ENCODE measurements around the gene ADIPOR2. TPM values are rescaled to one million over a fixed set of nuclear protein-coding genes. Genes with fewer than 3 reads are reported as not detected.

Gene ADIPOR2, protein sequence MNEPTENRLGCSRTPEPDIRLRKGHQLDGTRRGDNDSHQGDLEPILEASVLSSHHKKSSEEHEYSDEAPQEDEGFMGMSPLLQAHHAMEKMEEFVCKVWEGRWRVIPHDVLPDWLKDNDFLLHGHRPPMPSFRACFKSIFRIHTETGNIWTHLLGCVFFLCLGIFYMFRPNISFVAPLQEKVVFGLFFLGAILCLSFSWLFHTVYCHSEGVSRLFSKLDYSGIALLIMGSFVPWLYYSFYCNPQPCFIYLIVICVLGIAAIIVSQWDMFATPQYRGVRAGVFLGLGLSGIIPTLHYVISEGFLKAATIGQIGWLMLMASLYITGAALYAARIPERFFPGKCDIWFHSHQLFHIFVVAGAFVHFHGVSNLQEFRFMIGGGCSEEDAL
- total RNA-seq (2014; rRNA removed; shearing (Covaris generic); ENCODE audit: low replicate concordance): 33.9 and 35.6 TPM in 2 replicates

DNA sequence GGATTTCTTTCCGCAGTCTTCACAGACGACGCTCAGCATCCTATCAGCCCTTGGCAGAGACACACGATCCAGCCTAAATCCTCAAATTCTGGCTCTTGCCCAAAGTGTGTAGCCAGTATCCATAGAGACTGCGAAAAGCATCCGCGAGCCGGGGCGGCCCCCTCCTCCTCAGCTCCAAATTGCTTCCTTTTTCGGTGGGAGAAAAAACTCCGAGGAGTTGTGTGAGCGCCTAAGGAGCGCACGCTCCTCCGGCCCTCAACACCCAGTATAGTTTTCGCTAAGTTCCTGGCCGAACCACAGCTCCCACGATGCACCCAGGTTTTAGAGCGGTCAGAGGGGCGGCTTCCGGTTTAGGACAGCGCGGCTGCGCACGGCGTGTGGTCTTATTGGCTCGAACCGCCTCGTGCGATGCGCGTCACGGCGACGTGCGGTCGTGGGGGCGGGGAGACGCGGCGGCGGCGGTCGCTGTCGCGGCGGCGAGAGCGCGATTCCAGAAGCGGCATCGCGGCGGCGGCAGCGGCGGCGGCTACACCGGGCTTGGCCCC, at the start of gene ADIPOR2:
Gene ADIPOR2 (plus strand): TSS at position 493 of the 545 bp plus-strand sequence. CDS start 63,274 bp downstream, outside the sequence.
- in situ Hi-C loops (cut with HindIII; ENCODE audit: low pct_unique_long_range_greater_than_20kb, low sequenced_read_pairs): no loop called here
- DNase-seq (ENCODE audit: low read depth): peak; percentile 90

DNA sequence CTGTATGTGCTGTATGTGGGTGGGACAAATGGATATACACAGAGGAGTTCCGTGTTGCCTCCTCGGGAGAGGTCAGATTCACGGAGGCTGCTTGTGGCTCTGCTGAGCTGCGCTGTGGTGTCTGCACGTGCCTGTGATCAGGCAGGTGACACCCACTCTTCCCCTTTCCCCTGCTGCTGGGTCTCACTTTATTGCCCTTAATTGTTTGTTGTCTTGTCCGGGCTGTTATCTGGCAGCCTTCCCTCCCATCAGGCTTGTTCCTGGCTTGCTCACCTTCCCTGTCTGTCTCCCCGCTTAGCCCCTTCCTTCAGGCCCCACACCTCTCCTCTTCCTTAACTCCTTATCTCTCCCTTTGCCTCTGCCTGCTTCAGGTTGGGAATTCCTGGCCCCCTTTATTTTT, 48.4 kb upstream of the ADIPOR2 start:
- no peak for DNase-seq (ENCODE audit: low read depth)
- in situ Hi-C loops (cut with HindIII; ENCODE audit: low pct_unique_long_range_greater_than_20kb, low sequenced_read_pairs): no loop called here

DNA sequence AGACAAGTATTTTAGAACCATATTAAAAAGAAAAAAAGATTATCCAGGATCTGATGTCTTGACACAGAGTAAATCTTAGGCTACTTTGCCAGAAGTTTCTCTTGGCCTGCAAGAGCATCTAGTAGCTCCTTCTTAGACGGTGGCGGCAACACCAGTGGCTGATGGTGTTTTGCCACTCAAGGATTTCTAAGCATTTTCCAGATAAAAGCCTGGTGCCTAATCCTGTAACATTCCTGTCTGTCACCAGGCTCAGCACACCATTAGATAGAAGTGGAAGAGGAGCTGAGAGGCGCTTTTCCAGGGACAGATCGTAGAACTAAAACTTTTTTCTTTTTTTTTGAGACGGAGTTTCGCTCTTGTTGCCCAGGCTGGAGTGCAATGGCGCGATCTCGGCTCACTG, 47.8 kb upstream of the ADIPOR2 start:
- no peak for DNase-seq (ENCODE audit: low read depth)
- in situ Hi-C loops (cut with HindIII; ENCODE audit: low pct_unique_long_range_greater_than_20kb, low sequenced_read_pairs): no loop called here

DNA sequence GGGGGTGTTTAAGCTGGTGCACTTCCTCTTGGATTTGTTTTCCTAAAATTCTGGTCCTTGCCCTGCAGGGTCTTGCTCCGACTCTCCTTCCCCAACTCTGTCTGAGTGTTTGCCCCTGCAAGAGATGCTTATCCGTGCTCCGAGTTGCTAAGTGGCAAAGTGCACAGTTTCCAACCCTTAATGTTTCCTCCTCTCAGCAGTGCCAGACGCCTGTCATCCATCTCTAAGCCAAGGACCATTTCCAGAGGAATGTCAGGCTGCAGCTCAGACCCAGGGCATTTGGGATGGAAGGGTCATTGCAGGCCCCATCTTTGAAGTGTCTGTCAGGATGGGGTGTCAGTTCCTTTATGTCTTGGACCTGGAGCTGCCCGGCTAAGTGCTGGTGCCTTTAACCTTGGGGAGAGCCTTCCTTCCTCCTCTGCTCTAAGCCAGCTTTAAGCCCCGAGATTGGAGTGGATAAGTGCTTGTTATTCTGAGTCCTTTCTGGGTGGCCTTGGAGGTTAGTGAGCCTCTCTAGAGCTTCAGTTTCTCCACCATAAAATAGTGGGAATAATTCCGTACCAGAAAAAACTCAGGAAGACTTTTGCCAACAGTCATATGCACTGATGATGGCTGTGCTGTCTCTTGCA, 46.9 kb upstream of the ADIPOR2 start:
- DNase-seq (ENCODE audit: low read depth): no peak
- in situ Hi-C loops (cut with HindIII; ENCODE audit: low pct_unique_long_range_greater_than_20kb, low sequenced_read_pairs): no loop called here

DNA sequence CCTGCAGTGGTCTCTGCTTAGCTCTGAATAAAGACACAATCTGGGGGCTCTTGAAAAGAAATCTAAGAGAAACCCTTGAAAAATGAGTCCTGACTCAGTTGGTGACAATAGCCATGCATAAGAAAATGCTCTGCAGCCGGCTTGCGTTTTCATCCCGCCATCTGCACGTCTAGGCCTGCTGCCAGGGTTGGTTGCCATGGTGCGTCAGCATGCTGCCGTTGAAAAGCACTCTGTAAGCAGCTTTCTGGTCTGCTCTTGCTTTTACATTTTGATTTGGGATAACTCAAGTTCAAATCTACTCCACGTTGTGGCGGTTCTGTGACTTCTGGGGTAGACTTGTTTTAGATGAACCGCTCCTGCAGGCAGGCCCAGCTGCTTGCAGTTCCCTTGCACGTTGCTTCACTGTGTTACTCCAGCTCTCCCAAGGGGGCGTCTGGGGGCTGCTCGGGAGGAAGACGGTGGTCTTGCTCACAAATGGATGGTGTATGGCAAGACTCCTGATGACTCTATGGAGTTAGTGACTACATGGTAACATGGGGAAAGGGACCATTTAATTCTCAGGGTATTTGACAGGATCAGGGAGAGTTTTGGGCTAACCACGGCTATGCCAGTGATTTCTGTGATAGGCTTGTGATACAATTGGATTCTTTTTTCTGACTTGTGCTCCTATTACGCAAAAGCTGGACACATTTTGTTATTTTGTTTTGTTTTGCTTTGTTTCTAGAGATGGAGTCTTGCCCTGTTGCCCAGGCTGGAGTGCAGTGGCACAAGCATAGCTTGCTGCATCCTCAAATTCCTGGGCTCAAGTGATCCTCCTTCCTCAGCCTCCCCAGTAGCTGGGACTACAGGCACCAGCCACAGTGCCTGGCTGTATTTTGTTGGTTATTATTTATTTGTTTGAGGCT, 46.1 kb upstream of the ADIPOR2 start:
- in situ Hi-C loops (cut with HindIII; ENCODE audit: low pct_unique_long_range_greater_than_20kb, low sequenced_read_pairs): no loop called here
- no peak for DNase-seq (ENCODE audit: low read depth)

DNA sequence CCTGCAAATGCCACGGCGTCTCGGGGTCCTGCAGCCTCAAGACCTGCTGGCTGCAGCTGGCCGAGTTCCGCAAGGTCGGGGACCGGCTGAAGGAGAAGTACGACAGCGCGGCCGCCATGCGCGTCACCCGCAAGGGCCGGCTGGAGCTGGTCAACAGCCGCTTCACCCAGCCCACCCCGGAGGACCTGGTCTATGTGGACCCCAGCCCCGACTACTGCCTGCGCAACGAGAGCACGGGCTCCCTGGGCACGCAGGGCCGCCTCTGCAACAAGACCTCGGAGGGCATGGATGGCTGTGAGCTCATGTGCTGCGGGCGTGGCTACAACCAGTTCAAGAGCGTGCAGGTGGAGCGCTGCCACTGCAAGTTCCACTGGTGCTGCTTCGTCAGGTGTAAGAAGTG, 45.1 kb upstream of the ADIPOR2 start:
- DNase-seq (ENCODE audit: low read depth): no peak
- in situ Hi-C loops (cut with HindIII; ENCODE audit: low pct_unique_long_range_greater_than_20kb, low sequenced_read_pairs): no loop called here

DNA sequence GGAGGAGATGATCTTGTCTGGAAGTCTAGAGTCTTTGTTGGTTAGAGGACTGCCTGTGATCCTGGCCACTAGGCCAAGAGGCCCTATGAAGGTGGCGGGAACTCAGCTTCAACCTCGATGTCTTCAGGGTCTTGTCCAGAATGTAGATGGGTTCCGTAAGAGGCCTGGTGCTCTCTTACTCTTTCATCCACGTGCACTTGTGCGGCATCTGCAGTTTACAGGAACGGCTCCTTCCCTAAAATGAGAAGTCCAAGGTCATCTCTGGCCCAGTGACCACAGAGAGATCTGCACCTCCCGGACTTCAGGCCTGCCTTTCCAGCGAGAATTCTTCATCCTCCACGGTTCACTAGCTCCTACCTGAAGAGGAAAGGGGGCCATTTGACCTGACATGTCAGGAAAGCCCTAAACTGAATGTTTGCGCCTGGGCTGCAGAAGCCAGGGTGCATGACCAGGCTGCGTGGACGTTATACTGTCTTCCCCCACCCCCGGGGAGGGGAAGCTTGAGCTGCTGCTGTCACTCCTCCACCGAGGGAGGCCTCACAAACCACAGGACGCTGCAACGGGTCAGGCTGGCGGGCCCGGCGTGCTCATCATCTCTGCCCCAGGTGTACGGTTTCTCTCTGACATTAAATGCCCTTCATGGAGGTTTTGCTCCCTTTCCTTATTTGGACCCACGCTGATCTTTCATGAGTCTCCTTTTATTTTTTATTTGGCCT, 44.1 kb upstream of the ADIPOR2 start:
- in situ Hi-C loops (cut with HindIII; ENCODE audit: low pct_unique_long_range_greater_than_20kb, low sequenced_read_pairs): no loop called here
- DNase-seq (ENCODE audit: low read depth): no peak

DNA sequence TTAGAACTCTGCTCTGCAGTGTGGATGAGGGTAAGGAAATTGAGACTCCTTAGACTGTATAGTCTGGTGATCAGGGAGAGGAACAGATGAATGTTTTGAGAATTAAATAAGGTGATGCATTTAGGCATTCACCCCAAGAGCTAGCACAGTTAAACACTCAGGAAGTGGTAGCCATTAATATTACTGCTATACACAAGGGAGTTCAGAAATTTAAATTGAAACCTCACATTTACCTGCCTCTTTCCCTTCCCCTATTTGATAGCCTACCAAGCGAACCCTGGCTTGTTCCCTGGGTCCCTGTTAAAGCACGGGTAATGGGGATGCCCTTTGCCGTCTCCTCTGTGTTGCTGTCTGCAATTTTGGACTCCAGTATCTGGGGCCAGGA, 43.6 kb upstream of the ADIPOR2 start:
- DNase-seq (ENCODE audit: low read depth): no peak
- in situ Hi-C loops (cut with HindIII; ENCODE audit: low pct_unique_long_range_greater_than_20kb, low sequenced_read_pairs): no loop called here

DNA sequence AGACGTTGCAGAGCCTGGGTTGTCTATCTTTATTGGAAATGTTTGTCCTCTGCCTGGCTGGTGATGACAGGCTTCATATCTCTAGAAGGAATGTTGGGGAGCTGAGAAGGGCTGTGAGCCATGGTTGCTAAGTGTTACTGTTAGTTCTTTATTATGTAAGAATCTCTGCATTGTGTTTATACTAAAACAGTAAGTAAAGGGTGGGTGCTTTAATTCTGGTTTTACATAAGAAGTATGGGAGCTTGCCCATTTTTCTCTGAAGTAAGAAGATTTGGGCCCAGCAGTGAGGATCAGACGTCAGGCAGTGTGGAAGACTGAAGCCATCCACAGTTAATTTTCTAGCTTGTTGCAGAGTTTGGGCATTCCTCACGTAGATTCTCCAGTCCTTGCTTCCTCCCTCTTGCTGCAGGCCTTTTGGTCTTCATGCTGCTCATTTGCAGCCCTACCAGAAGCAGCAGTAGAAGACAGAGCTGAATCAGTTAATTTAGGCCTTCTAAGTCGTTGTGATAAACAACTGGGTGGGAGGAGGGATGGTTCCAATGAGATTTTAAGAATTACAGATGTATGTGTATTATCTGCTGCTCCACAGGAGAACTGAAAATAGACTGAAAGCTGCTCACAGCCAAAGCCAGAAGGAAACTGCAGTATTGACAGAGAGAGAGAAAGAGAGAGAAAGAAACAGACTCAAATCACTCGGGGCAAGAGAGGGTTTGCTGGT, 40.5 kb upstream of the ADIPOR2 start:
- DNase-seq (ENCODE audit: low read depth): no peak
- in situ Hi-C loops (cut with HindIII; ENCODE audit: low pct_unique_long_range_greater_than_20kb, low sequenced_read_pairs): no loop called here

DNA sequence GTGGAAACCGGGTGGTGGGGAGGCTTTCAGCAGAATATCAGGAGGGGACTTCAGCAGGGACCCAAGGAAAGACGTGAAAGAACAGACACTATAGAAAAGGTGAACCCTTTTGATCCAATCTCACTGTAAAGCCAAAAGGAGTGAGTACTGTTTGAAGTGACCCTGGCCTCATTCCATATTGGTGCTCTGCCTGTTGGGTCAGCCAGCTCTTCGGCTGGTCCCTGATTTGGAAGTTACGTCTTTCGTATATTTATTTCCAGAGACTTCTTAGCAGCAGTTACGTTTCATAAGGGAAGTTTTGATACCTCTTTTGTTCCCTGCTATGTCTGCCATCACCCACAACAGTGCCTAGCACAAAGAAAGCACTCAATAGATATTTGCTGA, 39.9 kb upstream of the ADIPOR2 start:
- DNase-seq (ENCODE audit: low read depth): no peak
- in situ Hi-C loops (cut with HindIII; ENCODE audit: low pct_unique_long_range_greater_than_20kb, low sequenced_read_pairs): no loop called here

DNA sequence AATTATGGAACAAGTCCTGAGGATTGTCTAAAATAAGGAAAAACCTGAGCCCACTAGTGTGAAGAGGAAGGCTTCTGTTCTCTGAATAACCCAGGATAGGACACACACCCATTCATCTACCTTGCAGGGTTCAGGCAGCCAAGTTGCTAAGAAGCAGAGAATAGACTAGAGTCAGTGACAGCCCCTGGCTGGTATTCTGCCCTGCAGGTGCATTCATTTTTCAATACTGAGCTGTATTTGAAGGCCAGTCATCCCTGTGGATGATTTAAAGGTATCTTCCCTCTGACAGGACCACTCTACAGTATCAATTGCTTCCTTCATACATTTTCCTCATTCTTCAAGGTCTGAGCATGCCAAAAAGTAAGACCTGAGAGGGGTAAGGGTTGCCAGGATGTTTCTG, 38.9 kb upstream of the ADIPOR2 start:
- DNase-seq (ENCODE audit: low read depth): no peak
- in situ Hi-C loops (cut with HindIII; ENCODE audit: low pct_unique_long_range_greater_than_20kb, low sequenced_read_pairs): no loop called here

DNA sequence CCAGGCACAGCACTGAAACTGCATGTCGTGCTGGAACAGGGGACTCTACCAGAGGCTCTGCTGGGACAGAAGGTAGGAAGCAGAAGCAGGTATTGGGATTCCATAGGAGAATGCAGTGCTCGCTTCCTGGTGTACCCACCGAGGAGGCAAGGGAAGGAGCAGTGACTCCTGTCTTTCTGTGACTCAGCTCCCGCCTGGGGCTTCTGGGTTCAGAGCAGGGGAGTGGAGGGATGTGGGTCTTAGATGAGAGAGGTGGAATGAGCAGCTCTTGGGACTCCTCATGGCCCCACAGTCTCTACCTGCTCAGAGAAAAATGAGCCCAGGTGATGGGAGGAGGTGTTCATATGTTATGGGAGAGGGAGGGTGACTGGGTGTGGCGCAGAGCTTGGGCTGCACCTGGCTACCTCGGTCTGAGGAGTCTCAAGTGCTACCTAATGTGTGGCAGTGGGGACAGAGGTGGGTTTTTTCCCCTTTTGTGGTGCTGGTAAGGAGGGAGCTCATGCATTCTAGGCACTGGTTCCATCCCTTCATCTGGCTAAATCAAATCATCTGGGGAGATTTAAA, 35.6 kb upstream of the ADIPOR2 start:
- DNase-seq (ENCODE audit: low read depth): no peak
- in situ Hi-C loops (cut with HindIII; ENCODE audit: low pct_unique_long_range_greater_than_20kb, low sequenced_read_pairs): no loop called here

DNA sequence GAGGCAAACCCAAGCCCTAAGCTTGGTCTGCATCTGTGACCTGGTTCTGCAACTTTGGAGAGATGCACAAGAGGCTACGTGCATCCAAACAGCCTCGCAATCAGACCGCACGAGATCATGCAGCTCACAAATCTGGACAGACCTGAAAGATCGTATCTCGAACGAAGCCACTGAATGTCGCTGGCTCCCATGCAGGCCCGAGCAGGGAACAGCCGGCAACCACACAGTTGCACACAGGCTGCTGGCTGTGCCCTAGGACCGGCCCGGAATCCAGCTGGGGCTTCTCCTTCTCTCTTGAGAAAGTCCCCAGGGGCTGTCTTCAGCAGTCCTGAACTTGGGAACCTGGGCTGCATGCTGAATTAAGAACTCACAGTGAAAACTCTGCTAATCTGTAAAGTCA, 34.0 kb upstream of the ADIPOR2 start:
- no peak for DNase-seq (ENCODE audit: low read depth)
- in situ Hi-C loops (cut with HindIII; ENCODE audit: low pct_unique_long_range_greater_than_20kb, low sequenced_read_pairs): no loop called here

DNA sequence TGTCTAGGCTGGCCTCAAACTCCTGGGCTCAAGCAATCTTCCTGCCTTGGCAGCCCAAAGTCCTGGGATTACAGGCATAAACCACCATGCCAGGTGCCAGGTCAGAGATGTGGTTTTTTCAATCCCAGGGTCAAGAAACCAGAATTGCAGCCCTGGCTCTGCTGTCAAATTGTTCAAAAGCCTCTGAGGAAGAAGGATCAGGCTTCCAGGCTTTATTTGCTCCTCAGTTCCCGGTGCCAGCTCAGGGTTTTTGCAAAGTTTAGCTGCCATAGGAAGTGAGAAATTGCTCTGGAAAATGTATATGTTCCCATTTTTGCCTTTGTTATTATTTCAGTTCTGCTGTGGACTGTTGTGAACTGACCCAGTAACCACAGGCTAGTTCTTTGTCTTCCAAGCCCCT, 33.2 kb upstream of the ADIPOR2 start:
- in situ Hi-C loops (cut with HindIII; ENCODE audit: low pct_unique_long_range_greater_than_20kb, low sequenced_read_pairs): no loop called here
- no peak for DNase-seq (ENCODE audit: low read depth)

DNA sequence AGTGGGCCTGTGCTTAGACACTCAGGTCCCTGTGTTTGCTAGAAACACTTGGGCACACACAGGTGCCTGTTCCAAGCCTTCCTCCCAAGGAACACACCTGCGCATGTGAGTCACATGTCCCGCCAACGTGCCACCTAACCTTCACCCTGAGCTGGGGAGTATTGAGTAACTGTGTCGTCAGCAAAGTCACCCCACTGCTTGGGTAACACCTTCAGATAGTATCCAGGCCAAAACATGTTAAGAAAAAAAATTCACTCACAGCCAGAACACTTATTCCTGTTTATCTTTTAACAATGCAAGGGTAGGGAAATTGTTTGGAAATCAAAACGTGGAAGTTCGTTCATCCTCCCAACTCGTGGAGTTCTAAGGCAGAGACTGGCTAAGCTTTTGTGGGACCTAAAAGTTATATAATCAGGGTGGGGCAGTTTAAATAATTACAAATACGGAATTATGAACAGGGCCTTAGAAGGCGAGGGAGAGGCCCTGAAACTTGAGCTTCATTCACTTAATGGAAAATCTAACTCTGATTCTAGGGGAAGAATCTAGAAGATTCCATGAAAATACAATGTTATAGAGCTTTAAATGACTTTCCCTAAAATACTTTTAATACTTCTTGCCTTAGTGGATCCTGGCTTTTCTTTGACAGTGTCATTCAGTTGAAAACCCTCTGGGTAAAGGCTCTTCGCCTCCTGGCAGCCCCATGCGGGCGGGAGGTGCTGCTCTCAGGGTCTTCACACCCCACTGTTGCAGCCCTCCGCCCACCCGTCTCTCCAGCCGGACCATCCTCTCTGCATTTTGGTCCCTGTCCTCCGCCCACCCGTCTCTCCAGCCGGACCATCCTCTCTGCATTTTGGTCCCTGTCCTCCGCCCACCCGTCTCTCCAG, 30.3 kb upstream of the ADIPOR2 start:
- in situ Hi-C loops (cut with HindIII; ENCODE audit: low pct_unique_long_range_greater_than_20kb, low sequenced_read_pairs): no loop called here
- DNase-seq (ENCODE audit: low read depth): no peak

DNA sequence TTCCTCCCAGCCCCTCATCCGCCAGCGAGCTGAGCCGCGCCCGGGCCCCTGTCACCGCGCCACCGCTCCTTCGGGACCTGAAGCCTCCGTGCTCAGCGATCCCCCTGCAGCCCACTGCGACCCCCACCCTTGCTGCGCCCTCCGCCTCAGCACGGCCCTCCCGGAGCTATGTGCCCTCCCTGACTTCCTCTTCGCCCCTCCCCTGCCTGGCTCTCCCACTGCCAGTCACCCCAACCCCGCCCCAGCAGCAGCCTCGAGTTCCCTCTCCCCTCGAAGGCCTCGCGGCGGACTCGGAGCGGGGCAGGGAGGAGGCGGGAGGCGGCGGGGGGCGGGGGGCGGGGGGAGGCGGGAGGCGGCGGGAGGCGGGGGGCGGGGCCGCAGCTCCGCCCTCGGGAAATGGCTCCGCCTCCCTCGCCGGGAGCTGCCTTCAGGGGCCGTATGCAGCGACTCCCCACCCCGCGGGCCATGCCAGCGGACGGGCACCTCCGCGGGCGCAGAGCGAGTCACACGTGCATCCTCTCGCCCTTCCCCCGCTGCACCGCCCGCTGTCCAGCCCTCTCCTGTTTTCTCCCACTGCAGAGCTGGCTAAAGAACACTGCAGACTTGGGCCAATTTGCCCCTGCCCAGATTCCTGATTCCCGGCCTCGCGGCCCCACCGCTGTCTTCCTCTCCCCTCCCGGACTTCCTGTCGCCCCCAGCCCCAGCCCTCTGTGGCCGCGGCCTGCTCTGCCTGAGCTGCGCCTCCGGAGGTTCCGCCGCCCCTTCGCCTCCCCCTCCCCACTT, 29.1 kb upstream of the ADIPOR2 start:
- in situ Hi-C loops (cut with HindIII; ENCODE audit: low pct_unique_long_range_greater_than_20kb, low sequenced_read_pairs): no loop called here
- peak; percentile 97 for DNase-seq (ENCODE audit: low read depth)

Measured in Caki2 (cell line).